GM18868 (cell line): Measurements from ENCODE around the gene ZNF792.
"Not testable (repeated sequence)": the region's sequence is repeated elsewhere in the genome, so short reads cannot be mapped to it uniquely, and the experiment has no call there.

Experiments used
- ATAC-seq: cut with Tn5 transposase; IDR thresholded peaks from one replicate; pipeline ENCODE4 v1.9.1; 2021; ENCODE audit warnings: mild to moderate bottlenecking, moderate library complexity; ENCODE audit not compliant: unreplicated experiment

Gene ZNF792

GRCh38 chr19:34963573-34964406 is at the start of gene ZNF792:
Gene ZNF792 (minus strand): TSS chr19:34964229. CDS start chr19:34963662, 567 bp downstream.
- ATAC-seq = peak; percentile 60

GRCh38 chr19:35013041-35013819 is 49.2 kb upstream of the ZNF792 start:
- no peak for ATAC-seq

- ATAC-seq = no peak
Observed at GRCh38 chr19:35011737-35012682, 48.0 kb upstream of the ZNF792 start.

GRCh38 chr19:35011091-35011689 is 47.2 kb upstream of the ZNF792 start:
- no peak for ATAC-seq

DNA sequence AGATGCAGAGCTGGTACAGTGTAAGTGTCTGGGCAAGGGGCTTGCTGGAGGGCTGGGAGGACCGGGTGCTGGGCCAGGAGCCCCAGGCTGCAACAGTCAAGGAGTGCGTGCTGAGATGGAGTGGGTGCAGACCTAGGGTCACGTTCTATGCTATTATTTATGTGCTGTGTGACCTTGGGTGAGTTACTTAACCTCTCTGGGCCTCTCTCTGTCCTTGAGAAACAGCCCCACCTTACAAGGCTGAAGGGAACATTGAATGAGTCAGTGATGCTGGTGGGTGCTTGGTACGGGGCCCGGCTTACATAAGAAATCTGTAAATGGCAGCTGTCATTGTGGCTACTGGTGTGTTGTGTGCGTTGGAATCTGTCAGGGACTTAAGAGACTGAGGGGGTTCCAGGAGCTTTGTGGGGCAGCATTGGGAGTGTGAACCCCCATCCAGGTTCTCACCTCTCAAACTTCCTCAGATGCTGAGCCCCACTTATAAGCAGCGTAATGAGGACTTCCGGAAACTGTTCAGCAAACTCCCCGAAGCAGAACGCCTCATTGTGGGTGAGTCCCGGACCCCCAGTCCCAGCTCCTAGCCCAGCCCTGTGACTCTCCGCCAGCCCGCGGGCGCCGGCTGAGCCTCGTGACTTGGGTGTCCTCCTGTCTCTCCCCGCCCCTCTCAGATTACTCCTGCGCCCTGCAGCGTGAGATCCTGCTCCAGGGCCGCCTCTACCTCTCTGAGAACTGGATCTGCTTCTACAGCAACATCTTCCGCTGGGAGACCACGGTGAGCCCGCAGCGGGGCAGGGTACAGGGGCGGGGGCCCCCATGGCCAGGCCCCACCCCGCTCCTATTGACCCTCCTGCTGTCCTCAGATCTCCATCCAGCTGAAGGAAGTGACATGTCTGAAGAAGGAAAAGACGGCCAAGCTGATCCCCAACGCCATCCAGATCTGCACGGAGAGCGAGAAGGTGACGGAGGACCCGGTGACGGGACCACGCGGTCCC is 45.7 kb upstream of the ZNF792 start:
- ATAC-seq = no peak

GRCh38 chr19:35008891-35009341 is 44.9 kb upstream of the ZNF792 start:
- no peak for ATAC-seq

DNA sequence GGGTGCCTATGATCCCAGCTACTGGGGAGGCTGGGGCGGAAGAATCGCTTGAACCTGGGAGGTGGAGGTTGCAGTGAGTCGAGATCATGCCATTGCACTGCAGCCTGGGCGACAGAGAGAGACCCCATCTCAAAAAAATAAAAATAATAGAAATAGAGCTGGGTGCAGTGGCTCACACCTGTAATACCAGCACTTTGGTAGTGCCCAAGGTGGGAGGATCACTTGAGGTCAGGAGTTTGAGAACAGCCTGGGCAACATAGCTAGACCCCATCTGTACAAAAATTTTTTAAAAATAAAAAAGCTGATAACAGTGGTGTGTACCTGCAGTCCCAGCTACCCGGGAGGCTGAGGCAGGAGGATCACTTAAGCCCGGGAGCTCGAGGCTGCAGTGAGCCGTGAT is 43.4 kb upstream of the ZNF792 start:
- ATAC-seq = not testable (repeated sequence)

DNA sequence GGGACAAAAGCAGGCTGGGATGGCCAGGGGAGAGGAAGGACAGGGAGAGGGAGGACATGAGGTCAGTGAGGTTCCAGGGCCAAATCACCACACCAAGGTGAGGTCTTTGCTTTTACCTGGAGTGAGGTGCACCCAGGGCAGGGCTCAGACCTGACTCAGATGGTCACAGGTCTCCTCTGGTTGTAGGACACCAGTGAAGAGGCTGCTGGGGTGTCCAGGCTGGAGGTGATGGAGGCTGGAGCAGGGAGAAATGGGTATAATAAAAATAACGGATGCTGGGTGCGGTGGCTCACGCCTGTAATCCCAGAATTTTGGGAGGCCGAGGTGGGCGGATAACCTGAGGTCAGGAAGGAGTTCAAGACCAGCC is 43.0 kb upstream of the ZNF792 start:
- no peak for ATAC-seq

- no peak for ATAC-seq
Observed at GRCh38 chr19:35006342-35006998, 42.4 kb upstream of the ZNF792 start.

DNA sequence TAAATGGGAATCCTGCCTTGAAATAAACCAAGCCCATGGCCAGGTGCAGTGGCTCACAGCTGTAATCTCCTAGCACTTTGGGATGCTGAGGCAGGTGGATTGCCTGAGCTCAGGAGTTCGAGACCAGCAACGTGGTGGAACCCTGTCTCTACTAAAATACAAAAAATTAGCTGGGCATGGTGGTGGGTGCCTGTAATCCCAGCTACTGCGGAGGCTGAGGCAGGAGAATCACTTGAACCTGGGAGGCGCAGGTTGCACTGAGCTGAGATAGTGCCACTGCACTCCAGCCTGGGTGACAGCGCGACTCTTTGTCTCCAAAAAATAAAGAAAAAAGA is 41.9 kb upstream of the ZNF792 start:
- not testable (repeated sequence) for ATAC-seq

GRCh38 chr19:35005256-35005977 is 41.4 kb upstream of the ZNF792 start:
- no peak for ATAC-seq

- no peak for ATAC-seq
Observed at GRCh38 chr19:35004517-35005255, 40.7 kb upstream of the ZNF792 start.

GRCh38 chr19:35002037-35002535 is 38.1 kb upstream of the ZNF792 start:
- ATAC-seq = no peak

- no peak for ATAC-seq
Observed at GRCh38 chr19:35000647-35001501, 36.8 kb upstream of the ZNF792 start.

DNA sequence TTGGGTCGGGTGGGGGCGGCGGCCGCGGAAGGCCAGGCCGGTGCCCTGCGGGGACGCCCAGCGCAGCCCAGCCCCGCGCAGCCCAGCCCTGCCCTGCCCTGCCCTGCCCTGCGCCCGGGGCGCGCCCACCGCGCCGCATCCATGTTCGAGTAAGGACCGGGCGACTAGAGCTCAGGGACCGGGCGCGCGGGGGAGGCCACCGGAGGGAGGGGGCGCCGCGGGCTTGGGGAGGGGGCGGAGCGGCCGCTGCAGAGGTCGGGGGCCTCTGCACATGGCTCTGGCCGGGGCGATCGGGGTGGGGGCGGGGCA is 36.3 kb upstream of the ZNF792 start:
- no peak for ATAC-seq

DNA sequence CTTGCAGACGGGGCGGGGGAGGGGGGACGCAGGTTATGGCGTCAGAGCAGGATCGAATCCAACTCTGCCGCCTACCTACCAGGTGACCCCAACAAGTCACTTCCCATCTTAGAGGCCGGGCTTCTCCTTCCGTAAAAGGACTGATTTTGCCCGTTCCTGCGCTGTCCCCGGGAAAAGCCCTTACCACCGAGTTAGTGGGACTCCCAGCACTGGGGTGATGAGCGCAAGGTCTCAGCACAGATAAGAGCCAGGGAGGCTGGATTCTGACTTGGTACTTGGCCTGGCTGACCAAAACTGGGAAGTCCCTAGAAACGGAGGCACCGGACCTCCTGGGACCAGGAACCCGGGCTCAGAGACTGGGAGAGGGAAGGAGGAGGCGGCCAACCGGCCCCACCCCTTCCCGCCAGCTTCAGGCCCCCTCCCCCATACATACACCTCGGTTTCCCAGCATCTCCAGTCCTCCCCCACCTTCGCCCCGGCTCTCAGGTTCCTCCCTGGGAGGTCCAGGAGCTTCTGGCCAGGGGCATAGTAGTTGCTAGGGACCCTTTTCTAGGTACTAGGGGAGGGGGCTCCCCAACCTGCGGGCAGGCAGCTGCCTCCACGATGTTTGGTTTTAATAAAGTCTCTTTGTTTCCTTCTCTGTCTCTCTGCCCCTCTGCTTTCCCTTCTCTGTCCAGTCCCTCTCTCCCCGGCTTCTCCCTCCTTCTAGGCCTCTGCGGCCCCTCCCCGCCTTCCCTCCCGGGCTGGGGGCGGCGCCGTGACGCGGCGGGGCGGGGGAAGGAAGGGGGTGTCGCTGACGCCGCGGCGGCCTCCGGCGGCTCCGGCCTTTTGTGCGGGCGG is 35.7 kb upstream of the ZNF792 start, which contains the start of gene GRAMD1A:
Gene GRAMD1A (plus strand): TSS at position 826 of the 840 bp plus-strand sequence. CDS start 156 bp downstream, outside the sequence.
- ATAC-seq = peak; percentile 53
